Trophoblast cell (in vitro differentiated cells and primary cell): ENCODE measurements around the gene MTHFD2.
"Not testable (repeated sequence)": the region's sequence is repeated elsewhere in the genome, so short reads cannot be mapped to it uniquely, and the experiment has no call there.

Experiments
- DNase-seq, 2 donors: peaks; one replicate each; pipeline ENCODE4 v3.0.0-alpha.2; 2016
- H2AFZ ChIP-seq: 2 replicates; pipeline ENCODE4 v1.6.1; 2013; ENCODE audit warnings: low read length, moderate library complexity, mild to moderate bottlenecking; ENCODE audit not compliant: insufficient read depth, poor library complexity
- H2AK5ac ChIP-seq: 2 replicates; pipeline ENCODE4 v1.6.1; 2013; ENCODE audit warnings: mild to moderate bottlenecking, low read length
- H2BK120ac ChIP-seq: 2 replicates; pipeline ENCODE4 v1.6.1; 2013; ENCODE audit warnings: low read length, mild to moderate bottlenecking, moderate library complexity; ENCODE audit not compliant: insufficient read depth, poor library complexity
- H2BK12ac ChIP-seq: 2 replicates; pipeline ENCODE4 v1.6.1; 2013; ENCODE audit warnings: mild to moderate bottlenecking, low read length, moderate library complexity
- H2BK5ac ChIP-seq: 2 replicates; pipeline ENCODE4 v1.6.1; 2013; ENCODE audit warnings: low read length, low read depth, moderate library complexity, mild to moderate bottlenecking; ENCODE audit not compliant: poor library complexity
- H3K14ac ChIP-seq: 2 replicates; pipeline ENCODE4 v1.6.1; 2013; ENCODE audit warnings: mild to moderate bottlenecking, low read length
- H3K18ac ChIP-seq: 2 replicates; pipeline ENCODE4 v1.6.1; 2013; ENCODE audit warnings: mild to moderate bottlenecking, low read length
- H3K23ac ChIP-seq: 2 replicates; pipeline ENCODE4 v1.6.1; 2013; ENCODE audit warnings: low read length
- H3K27ac ChIP-seq: 2 replicates; pipeline ENCODE4 v1.5.1; 2013; ENCODE audit warnings: low read depth, mild to moderate bottlenecking, inconsistent platforms, low read length, moderate library complexity
- H3K27me3 ChIP-seq: 2 replicates; pipeline ENCODE4 v1.6.1; 2013; ENCODE audit warnings: inconsistent platforms, mild to moderate bottlenecking, low read length, moderate library complexity; ENCODE audit not compliant: insufficient read depth
- H3K36me3 ChIP-seq, 2 experiments: 1 replicate in 1 of 2; 2 replicates in 1 of 2; pipeline ENCODE4 v1.6.1; 2013; ENCODE audit warnings: low read length in 2 of 2, mild to moderate bottlenecking in 2 of 2, moderate library complexity in 1 of 2; ENCODE audit not compliant: insufficient read depth in 2 of 2, control insufficient read depth in 1 of 2
- H3K4ac ChIP-seq: 2 replicates; pipeline ENCODE4 v1.6.1; 2013; ENCODE audit warnings: low read depth, mild to moderate bottlenecking, low read length, moderate library complexity
- H3K4me1 ChIP-seq, 2 experiments: 1 replicate in 1 of 2; 2 replicates in 1 of 2; pipeline ENCODE4 v1.6.1; 2013; ENCODE audit warnings: low read length in 2 of 2, mild to moderate bottlenecking in 2 of 2, moderate library complexity in 1 of 2; ENCODE audit not compliant: insufficient read depth in 2 of 2, control insufficient read depth in 1 of 2
- H3K4me2 ChIP-seq: 2 replicates; pipeline ENCODE4 v1.6.1; 2013; ENCODE audit warnings: inconsistent platforms, mild to moderate bottlenecking, low read length, moderate library complexity
- H3K4me3 ChIP-seq: 2 replicates; pipeline ENCODE4 v1.5.1; 2013; ENCODE audit warnings: mild to moderate bottlenecking, low read depth, low read length, inconsistent platforms
- H3K79me1 ChIP-seq: one replicate; pipeline ENCODE4 v1.6.1; 2013; ENCODE audit warnings: low read length
- H3K79me2 ChIP-seq: 2 replicates; pipeline ENCODE4 v1.6.1; 2013; ENCODE audit warnings: low read length, mild to moderate bottlenecking; ENCODE audit not compliant: control insufficient read depth, insufficient read depth, poor library complexity
- H3K9ac ChIP-seq: 2 replicates; pipeline ENCODE4 v1.6.1; 2013; ENCODE audit warnings: mild to moderate bottlenecking, low read length
- H3K9me3 ChIP-seq: 2 replicates; pipeline ENCODE4 v1.6.1; 2013; ENCODE audit warnings: low read depth, mild to moderate bottlenecking, control low read depth, inconsistent platforms, low read length; ENCODE audit not compliant: insufficient read depth
- H4K12ac ChIP-seq: 2 replicates; pipeline ENCODE4 v1.6.1; 2013; ENCODE audit warnings: low read depth, mild to moderate bottlenecking, low read length, moderate library complexity
- H4K8ac ChIP-seq: 2 replicates; pipeline ENCODE4 v1.6.1; 2013; ENCODE audit warnings: low read depth, mild to moderate bottlenecking, low read length, moderate library complexity
- H4K91ac ChIP-seq: one replicate; pipeline ENCODE4 v1.6.1; 2013; ENCODE audit warnings: low read depth, mild to moderate bottlenecking, low read length, moderate library complexity
- WGBS: extraction: QIAGEN DNeasy Blood & Tissue Kit; methylation state at CpG from one replicate; pipeline ENCODE4 v1.1.7; 2013; ENCODE audit warnings: missing lambda C conversion rate; ENCODE audit not compliant: insufficient read length, insufficient coverage; ENCODE audit errors: extremely low coverage; 5-methylcytosine and 5-hydroxymethylcytosine counted together

The MTHFD2 gene

DNA sequence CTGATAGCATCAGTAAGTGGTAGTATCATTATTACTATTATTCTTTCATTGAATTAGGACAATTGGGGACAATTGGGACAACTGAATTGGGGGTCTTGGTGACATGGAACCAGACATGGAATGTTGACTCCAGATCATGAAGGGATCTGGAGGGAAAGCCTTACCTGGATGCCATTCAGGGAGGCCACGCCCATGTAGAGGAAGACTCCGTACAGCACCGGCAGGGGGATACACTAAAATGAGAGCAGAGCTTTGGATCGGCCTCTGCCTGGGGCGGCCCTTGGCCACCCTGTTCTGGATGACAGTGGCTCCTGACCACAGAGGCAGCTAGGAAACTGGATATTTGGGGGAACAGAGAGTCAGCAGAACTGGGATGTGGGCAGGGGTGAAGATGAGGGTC lies 29.2 kb downstream of the MTHFD2 start:
- no CpG with 5 or more reads among the region's 5 CpGs for WGBS
- Histone ChIP-seq H3K4me2 (no peak overlapping the region), H2AFZ (no peak overlapping the region), H2BK120ac (no peak overlapping the region), H2AK5ac (no peak overlapping the region), H3K27me3 (no peaks in the 10 kb centered on the region), H3K79me1 (no peaks in the 10 kb centered on the region), H3K9ac (no peak overlapping the region), H3K27ac (no peak overlapping the region), H4K12ac (no peak overlapping the region), H3K23ac (no peak overlapping the region), H3K14ac (no peak overlapping the region), H3K79me2 (no peaks in the 10 kb centered on the region), H3K9me3 (peaks cover 5% of the 10 kb centered on the region), H2BK12ac (no peak overlapping the region), H4K91ac (no peak overlapping the region), H3K36me3 (no peaks in the 10 kb centered on the region), H3K18ac (no peak overlapping the region), H3K4me1 (peaks cover 9 to 19% of the 10 kb centered on the region in 2 experiments), H4K8ac (no peak overlapping the region), H3K4me3 (peak overlapping the region; percentile 37), H2BK5ac (no peak overlapping the region), H3K4ac (no peak overlapping the region)
- DNase-seq, result peak in 1 of 2 donors; percentile 35

DNA sequence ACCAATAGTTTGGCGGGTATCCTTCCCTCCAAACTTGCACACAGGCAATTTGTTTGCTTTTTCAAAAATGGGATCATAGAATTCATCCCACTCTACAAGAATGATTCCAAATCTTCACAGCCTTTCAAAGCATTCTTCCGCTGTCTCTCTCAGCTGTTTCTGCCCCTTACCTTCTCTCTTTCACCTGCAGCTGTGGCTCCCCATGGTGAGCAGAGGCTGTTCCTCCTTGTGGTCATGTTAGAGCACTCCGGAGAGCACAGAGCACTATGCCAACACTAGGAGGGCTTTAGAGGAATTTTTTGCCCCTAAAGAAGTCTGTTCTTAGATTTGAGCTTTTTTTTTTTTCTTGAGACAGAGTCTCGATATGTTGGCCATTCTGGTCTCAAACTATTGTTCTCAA lies 30.4 kb downstream of the MTHFD2 start:
- Histone ChIP-seq H3K9ac (no peak overlapping the region), H3K23ac (no peak overlapping the region), H3K4ac (no peak overlapping the region), H4K8ac (no peak overlapping the region), H3K4me1 (peaks cover 9 to 19% of the 10 kb centered on the region in 2 experiments), H3K27me3 (no peaks in the 10 kb centered on the region), H3K18ac (no peak overlapping the region), H4K91ac (no peak overlapping the region), H3K27ac (no peak overlapping the region), H3K36me3 (no peaks in the 10 kb centered on the region), H2BK5ac (no peak overlapping the region), H3K9me3 (peaks cover 5% of the 10 kb centered on the region), H3K4me2 (no peak overlapping the region), H3K79me1 (no peaks in the 10 kb centered on the region), H2AK5ac (no peak overlapping the region), H3K4me3 (no peak overlapping the region), H2BK120ac (no peak overlapping the region), H2AFZ (no peak overlapping the region), H3K14ac (no peak overlapping the region), H2BK12ac (no peak overlapping the region), H4K12ac (no peak overlapping the region), H3K79me2 (no peaks in the 10 kb centered on the region)
- no peak for DNase-seq
- no CpG with 5 or more reads among the region's 4 CpGs for WGBS

DNA sequence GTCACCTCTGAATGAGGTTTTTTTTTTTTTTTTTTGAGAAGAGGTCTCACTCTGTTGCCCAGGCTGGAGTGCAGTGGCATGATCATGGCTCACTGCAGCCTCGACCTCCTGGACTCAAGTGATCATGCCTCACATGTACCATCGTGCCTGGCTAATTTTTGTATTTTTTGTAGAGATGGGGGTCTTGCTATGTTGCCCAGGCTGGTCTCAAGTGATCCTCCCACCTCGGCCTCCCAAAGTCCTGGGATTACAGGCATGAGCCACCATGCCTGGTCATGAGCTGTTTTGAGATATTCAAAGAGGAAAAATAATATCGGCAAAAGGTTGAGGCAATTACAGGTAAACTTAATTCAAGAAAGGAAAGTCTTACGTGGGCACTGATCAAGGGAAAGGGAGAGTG lies 31.4 kb downstream of the MTHFD2 start:
- not testable (repeated sequence) for H2BK5ac ChIP-seq, H3K9ac ChIP-seq, DNase-seq, H3K4ac ChIP-seq, H3K79me2 ChIP-seq, H2AK5ac ChIP-seq, H3K23ac ChIP-seq, H3K79me1 ChIP-seq, H3K27ac ChIP-seq, H3K4me2 ChIP-seq, H3K27me3 ChIP-seq, H4K8ac ChIP-seq, H3K4me3 ChIP-seq, H3K9me3 ChIP-seq, H2BK12ac ChIP-seq, H2AFZ ChIP-seq, H2BK120ac ChIP-seq, H3K18ac ChIP-seq, H4K12ac ChIP-seq, H4K91ac ChIP-seq, H3K14ac ChIP-seq, H3K36me3 ChIP-seq
- no CpG with 5 or more reads among the region's 5 CpGs for WGBS
- peaks cover 9 to 15% of the 10 kb centered on the region in 2 experiments for H3K4me1 ChIP-seq

DNA sequence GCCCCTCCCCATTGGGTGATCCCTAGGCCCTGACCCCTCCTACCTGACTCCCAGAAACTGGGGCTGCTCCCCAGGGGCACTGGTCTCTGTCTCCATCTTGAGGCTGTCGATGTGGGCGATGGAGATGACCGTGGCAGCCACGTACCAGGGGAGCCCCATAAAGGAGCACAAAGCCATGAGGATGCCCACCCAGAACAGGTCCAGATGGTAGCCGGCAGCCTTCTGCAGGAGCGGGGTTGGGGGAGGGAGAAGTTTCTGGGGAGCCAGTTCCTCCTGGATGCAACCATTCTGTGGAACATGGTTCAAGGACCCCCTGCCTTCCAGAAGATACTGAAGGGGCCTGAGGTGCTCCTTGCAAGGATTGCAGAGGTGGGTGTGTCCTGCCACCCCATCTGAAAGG lies 34.0 kb downstream of the MTHFD2 start:
- H2AK5ac ChIP-seq, result no peak overlapping the region
- WGBS, result no CpG with 5 or more reads among the region's 6 CpGs
- H2BK5ac ChIP-seq, result no peak overlapping the region
- no peak overlapping the region for H3K18ac ChIP-seq
- H2BK120ac ChIP-seq, result no peak overlapping the region
- no peak overlapping the region for H4K8ac ChIP-seq
- H3K23ac ChIP-seq, result no peak overlapping the region
- H3K4ac ChIP-seq, result no peak overlapping the region
- H3K27ac ChIP-seq, result no peak overlapping the region
- no peak overlapping the region for H4K12ac ChIP-seq
- H3K14ac ChIP-seq, result no peak overlapping the region
- no peaks in the 10 kb centered on the region for H3K27me3 ChIP-seq
- H3K9me3 ChIP-seq, result peaks cover 2% of the 10 kb centered on the region
- H4K91ac ChIP-seq, result no peak overlapping the region
- H3K4me2 ChIP-seq, result no peak overlapping the region
- no peak for DNase-seq
- H3K4me3 ChIP-seq, result no peak overlapping the region
- H3K79me2 ChIP-seq, result no peaks in the 10 kb centered on the region
- H3K4me1 ChIP-seq, result peaks cover 0 to 3% of the 10 kb centered on the region in 2 experiments
- no peaks in the 10 kb centered on the region for H3K79me1 ChIP-seq
- H2AFZ ChIP-seq, result no peak overlapping the region
- H3K9ac ChIP-seq, result no peak overlapping the region
- no peak overlapping the region for H2BK12ac ChIP-seq
- H3K36me3 ChIP-seq, result no peaks in the 10 kb centered on the region
